Hematopoietic multipotent progenitor cell treated with erythropoietin and hydrocortisone succinate and interleukin-3 and kit ligand, for 4 days (in vitro differentiated cells): ENCODE measurements around the gene MDK.
A peak's percentile ranks its signal among the peaks of the same experiment; 100 is the strongest.

Source experiments
- DNase-seq: peaks from one replicate; pipeline ENCODE4 v3.0.0-alpha.2; 2015

The MDK gene

DNA sequence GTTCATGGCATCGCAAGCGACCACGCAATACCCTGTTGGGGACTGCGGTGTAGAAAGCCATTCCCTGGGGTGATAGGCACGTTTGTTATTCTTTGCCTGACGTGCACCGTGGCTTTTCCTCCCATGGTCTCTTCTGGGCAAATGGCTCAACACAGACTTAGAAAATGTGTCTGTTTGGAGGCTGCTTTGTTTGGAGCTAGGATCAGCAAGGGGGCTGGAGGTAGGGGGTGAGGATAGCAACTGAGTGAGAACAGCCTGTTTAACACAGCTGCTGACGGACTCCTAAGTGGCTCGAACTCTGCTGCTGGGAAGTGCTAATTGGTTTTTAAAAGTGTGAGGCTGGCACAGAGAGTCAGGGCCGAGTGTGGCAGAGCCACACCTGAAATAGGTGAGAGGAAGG is 26.2 kb downstream of the MDK start:
- no peak for DNase-seq

- DNase-seq = no peak
Observed at GRCh38 chr11:46408407-46408986, 27.0 kb downstream of the MDK start.

DNA sequence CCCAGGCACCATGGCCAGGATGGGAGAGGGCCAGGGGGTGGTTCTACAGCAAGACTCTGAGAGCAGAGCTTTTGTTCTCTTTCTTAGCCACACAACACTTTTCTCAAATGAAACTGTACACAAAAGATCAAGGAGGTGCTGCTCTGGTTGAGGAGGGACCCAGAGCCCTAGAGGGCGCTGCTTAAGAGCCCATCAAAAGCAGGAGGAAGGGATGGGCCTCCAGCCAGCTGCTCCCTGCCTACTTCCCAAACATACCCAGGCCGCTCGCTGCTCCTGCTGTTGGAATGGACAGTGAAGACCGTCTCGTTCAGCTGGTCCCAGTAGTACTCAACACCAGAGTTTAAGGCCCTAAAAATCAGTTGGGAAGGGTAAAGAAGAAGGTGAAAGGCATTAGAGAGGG is 28.6 kb downstream of the MDK start:
- DNase-seq = no peak

DNA sequence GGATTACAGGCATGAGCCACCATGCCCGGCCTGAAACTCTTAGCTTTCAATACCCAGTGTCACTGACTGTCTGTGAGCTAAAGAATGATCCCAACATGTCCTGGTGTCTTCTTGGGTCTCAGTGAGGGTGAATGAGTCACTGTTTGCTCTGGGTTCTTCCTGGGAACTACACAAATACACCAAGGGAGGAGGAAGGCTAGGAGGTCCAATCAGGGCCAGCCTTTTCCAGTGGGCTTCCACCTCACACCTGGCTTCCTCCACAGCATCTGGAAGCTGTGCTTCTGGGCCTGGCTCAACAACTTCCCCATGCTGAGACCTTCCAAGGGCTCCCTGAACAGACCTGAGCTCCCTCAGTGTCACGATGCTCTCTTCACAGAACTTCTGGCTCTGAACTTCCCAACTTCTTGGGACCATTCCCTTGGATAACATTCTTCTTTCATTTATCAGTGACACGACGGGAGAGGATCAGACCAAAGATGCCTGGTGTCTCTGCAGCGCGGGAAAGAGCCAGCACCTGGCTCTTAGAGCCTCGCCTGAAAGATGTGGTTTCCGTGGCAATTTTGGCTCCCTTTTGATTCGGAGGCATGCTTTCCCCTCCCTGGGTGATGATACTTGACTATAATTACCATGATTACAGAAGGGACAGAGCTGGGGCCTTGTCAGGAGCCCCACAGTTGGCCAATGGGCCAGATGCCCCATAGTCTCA is 32.4 kb downstream of the MDK start:
- no peak for DNase-seq

DNA sequence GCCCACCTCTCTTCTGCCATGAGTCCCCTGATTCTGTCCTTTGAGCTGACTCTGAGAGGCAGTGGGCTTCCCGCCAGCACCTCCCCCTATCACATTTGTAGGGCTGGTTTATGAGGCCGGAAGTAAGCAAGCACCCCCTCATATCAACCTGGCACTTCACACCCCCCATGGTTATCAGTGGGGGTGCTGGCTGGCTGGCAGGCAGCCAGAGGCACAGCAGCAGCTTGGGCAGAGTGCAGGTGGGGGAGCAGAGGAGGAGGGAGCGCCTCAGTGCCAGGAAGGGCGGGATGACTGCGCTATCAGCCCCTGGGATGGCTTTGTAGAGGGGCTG is 33.0 kb downstream of the MDK start:
- DNase-seq = peak; percentile 61

- DNase-seq = no peak
Observed at GRCh38 chr11:46414879-46415278, 33.4 kb downstream of the MDK start.

GRCh38 chr11:46417711-46418110 is 36.2 kb downstream of the MDK start:
- no peak for DNase-seq

- no peak for DNase-seq
Observed at GRCh38 chr11:46418751-46419150, 37.3 kb downstream of the MDK start.

DNA sequence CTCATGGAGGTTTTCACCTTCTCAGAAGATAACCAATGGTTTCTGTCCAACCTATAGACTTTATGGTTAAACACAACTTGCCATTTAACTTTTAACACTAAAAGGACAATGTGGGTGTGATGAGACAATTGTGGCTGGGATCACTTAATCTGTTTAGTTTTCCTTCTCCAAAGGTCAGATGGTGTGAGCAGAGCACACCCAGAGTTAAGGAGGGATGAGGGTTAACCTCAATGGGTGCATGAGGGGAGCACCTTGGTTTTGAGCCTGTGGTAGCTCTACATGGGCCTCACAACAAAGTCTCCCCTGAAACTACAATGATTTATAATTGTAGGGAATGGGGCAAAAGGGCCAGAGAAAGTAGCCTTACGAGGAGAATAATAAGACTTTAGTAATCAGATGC is 39.0 kb downstream of the MDK start:
- DNase-seq = no peak

DNA sequence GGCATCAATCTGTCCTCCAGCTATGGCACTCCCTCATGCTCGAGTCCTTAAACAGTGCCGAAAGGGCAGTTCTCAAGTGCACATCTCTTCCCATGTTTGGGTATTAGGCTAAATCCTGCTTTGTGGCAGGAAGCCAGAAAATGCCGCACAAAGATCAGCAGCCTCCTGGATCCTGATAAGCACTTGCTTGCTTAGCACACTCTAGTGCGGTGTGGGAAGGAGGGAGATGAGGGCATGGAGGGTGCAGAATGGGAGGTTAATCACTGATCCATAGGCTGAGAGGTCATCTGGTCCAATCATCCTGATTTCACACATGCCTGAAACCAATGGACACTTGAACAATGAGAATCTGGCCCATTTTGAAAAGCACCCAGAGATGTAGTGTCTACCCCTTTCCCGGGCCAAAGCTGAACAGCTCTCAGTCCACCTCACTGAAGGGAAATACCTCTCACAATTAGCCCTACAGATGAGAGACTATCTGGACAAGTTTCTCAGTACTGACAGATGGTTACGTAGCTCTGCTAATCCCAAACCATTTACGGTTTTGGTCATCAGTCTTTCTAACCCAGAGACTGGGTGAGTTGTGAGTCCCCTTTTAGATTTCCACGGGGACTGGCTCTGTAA is 39.9 kb downstream of the MDK start:
- DNase-seq = no peak

- no peak for DNase-seq
Observed at GRCh38 chr11:46422588-46422987, 41.1 kb downstream of the MDK start.

- no peak for DNase-seq
Observed at GRCh38 chr11:46426233-46426991, 44.9 kb downstream of the MDK start.

- DNase-seq = peak; percentile 35
Observed at GRCh38 chr11:46427364-46427763, 45.9 kb downstream of the MDK start.

- DNase-seq = no peak
Observed at GRCh38 chr11:46429717-46430116, 48.2 kb downstream of the MDK start.

DNA sequence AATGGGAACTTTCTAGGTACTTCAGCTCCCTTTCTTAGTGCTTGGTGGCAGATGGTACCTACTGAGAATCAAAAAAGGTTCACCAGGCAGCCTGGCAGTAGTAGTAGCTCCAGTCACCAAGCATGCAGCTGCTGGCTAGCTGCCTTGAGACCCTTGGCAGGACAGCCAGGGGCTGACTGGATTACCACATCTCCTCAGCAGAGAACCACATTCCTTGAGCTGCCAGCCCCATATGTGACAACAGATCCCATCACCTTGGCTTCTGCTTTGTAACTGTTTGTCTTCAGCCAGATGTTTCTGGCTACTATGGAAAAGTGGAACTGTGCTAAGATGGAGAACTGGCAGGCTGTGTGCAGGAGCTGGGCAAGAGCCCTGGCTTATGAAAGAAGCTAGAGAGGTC is 49.7 kb downstream of the MDK start:
- DNase-seq = no peak
